ENCODE results near the gene GJB5. TPM values are rescaled to one million over a fixed set of nuclear protein-coding genes. Genes with fewer than 3 reads are reported as not detected.

Gene GJB5
- polyA plus RNA-seq, 1 donor from 2014 or later = not detected

- H3K27me3 ChIP-seq (ENCODE audit: insufficient read depth, low read depth, low read length) = no peaks in the 10 kb centered on the region
- no peak overlapping the region for H2AFZ ChIP-seq (ENCODE audit: low read depth, low read length)
- H3K4me3 ChIP-seq (ENCODE audit: low read length) = no peak overlapping the region
- no peak overlapping the region for H3K4me2 ChIP-seq (ENCODE audit: low read length)
- H3K79me2 ChIP-seq (replicated peaks; ENCODE audit: insufficient read depth, low read length) = no peaks in the 10 kb centered on the region
- no peak overlapping the region for H3K27ac ChIP-seq (ENCODE audit: low read length)
- no peak overlapping the region for H3K9ac ChIP-seq (ENCODE audit: low read length)
- H3K9me2 ChIP-seq (ENCODE audit: insufficient read depth, low read length) = no peaks in the 10 kb centered on the region
- no peaks in the 10 kb centered on the region for H4K20me1 ChIP-seq (ENCODE audit: insufficient read depth)
- H3K9me3 ChIP-seq (ENCODE audit: low read length) = no peaks in the 10 kb centered on the region
- no peaks in the 10 kb centered on the region for H3K36me3 ChIP-seq (ENCODE audit: insufficient read depth, low read length)
- no peak for TF ChIP-seq TAF1 (IDR thresholded peaks at IDR 0.05; ENCODE audit: low read depth)
- TF ChIP-seq REST (IDR thresholded peaks at IDR 0.05; ENCODE audit: borderline replicate concordance) = no peak
- TF ChIP-seq EP300 (conservative IDR thresholded peaks at IDR 0.05; ENCODE audit: poor library complexity, severe bottlenecking) = no peak
- TF ChIP-seq EZH2 (IDR thresholded peaks at IDR 0.05; ENCODE audit: borderline replicate concordance, insufficient read depth, low read length, poor library complexity, severe bottlenecking) = no peak
- TF ChIP-seq POLR2AphosphoS5 (IDR thresholded peaks at IDR 0.05) = no peak
- no peak for TF ChIP-seq SMC3 (conservative IDR thresholded peaks at IDR 0.05; ENCODE audit: poor library complexity)
- TF ChIP-seq MXI1 (conservative IDR thresholded peaks at IDR 0.05; ENCODE audit: poor library complexity, severe bottlenecking) = no peak
- TF ChIP-seq CTCF (IDR thresholded peaks at IDR 0.05; ENCODE audit: poor library complexity, severe bottlenecking) = no peak
- H3F3A ChIP-seq (ENCODE audit: insufficient read depth, low read length, poor library complexity, severe bottlenecking) = no peaks in the 10 kb centered on the region
Observed at GRCh38 chr1:34714386-34714785, 40.5 kb upstream of the GJB5 start.

GRCh38 chr1:34715139-34715538, 39.7 kb upstream of the GJB5 start:
- no peak overlapping the region for H3K9ac ChIP-seq (ENCODE audit: low read length)
- no peak overlapping the region for H3K4me3 ChIP-seq (ENCODE audit: low read length)
- TF ChIP-seq TAF1 (IDR thresholded peaks at IDR 0.05; ENCODE audit: low read depth) = no peak
- TF ChIP-seq SMC3 (conservative IDR thresholded peaks at IDR 0.05; ENCODE audit: poor library complexity) = no peak
- no peak for TF ChIP-seq RAD21 (conservative IDR thresholded peaks at IDR 0.05)
- TF ChIP-seq EP300 (conservative IDR thresholded peaks at IDR 0.05; ENCODE audit: poor library complexity, severe bottlenecking) = no peak
- TF ChIP-seq MXI1 (conservative IDR thresholded peaks at IDR 0.05; ENCODE audit: poor library complexity, severe bottlenecking) = no peak
- TF ChIP-seq REST (IDR thresholded peaks at IDR 0.05; ENCODE audit: borderline replicate concordance) = no peak
- no peak for TF ChIP-seq CTCF (IDR thresholded peaks at IDR 0.05; ENCODE audit: poor library complexity, severe bottlenecking)
- no peak for TF ChIP-seq POLR2AphosphoS5 (IDR thresholded peaks at IDR 0.05)
- no peak for TF ChIP-seq EZH2 (IDR thresholded peaks at IDR 0.05; ENCODE audit: borderline replicate concordance, insufficient read depth, low read length, poor library complexity, severe bottlenecking)
- no peaks in the 10 kb centered on the region for H3K9me3 ChIP-seq (ENCODE audit: low read length)
- no peak overlapping the region for H3K4me2 ChIP-seq (ENCODE audit: low read length)
- no peaks in the 10 kb centered on the region for H4K20me1 ChIP-seq (ENCODE audit: insufficient read depth)
- no peak overlapping the region for H2AFZ ChIP-seq (ENCODE audit: low read depth, low read length)
- no peak overlapping the region for H3K27ac ChIP-seq (ENCODE audit: low read length)
- H3K27me3 ChIP-seq (ENCODE audit: insufficient read depth, low read depth, low read length) = no peaks in the 10 kb centered on the region
- H3K79me2 ChIP-seq (replicated peaks; ENCODE audit: insufficient read depth, low read length) = no peaks in the 10 kb centered on the region
- H3F3A ChIP-seq (ENCODE audit: insufficient read depth, low read length, poor library complexity, severe bottlenecking) = no peaks in the 10 kb centered on the region
- H3K36me3 ChIP-seq (ENCODE audit: insufficient read depth, low read length) = no peaks in the 10 kb centered on the region
- no peaks in the 10 kb centered on the region for H3K9me2 ChIP-seq (ENCODE audit: insufficient read depth, low read length)

All from neural cell (in vitro differentiated cells).